HCT116 (cell line): ENCODE measurements around the gene NEK8.

Experiments used
- CBX3 ChIP-seq: IDR thresholded peaks from 2 replicates; pipeline ENCODE4 v1.6.1; 2012; ENCODE audit warnings: low read depth
- EZH2 ChIP-seq: fragments of 200-600 bp; sonication (generic); IDR thresholded peaks from 2 replicates; pipeline ENCODE4 v1.6.1; 2017; ENCODE audit warnings: antibody characterized with exemption, mixed run types
- POLR2A ChIP-seq: IDR thresholded peaks from 2 replicates; pipeline ENCODE4 v1.7.0; 2011; ENCODE audit warnings: borderline replicate concordance; ENCODE audit not compliant: insufficient read depth, insufficient read length; ENCODE audit errors: extremely low read depth
- RAD21 ChIP-seq: IDR thresholded peaks from 2 replicates; pipeline ENCODE4 v1.6.1; 2012; ENCODE audit warnings: low read depth, mild to moderate bottlenecking
- ZFX ChIP-seq: fragments of 450-650 bp; IDR thresholded peaks from 2 replicates; pipeline ENCODE4 v1.6.1; 2017
- TF ChIP-seq, protein P1 (sequence below), 3 experiments: fragments of 200-600 bp in 1 of 3; sonication (generic) in 1 of 3; IDR thresholded peaks in 2 of 3; conservative IDR thresholded peaks in 1 of 3; 2 replicates each; pipeline ENCODE4 v1.5.1; 2012 to 2017; ENCODE audit warnings: low read depth in 2 of 3, low read length in 2 of 3, antibody characterized with exemption in 1 of 3, borderline replicate concordance in 1 of 3, control low read depth in 1 of 3, mild to moderate bottlenecking in 1 of 3, mixed read lengths in 1 of 3, mixed run types in 1 of 3, moderate library complexity in 1 of 3; ENCODE audit not compliant: insufficient read depth in 1 of 3

DNA sequence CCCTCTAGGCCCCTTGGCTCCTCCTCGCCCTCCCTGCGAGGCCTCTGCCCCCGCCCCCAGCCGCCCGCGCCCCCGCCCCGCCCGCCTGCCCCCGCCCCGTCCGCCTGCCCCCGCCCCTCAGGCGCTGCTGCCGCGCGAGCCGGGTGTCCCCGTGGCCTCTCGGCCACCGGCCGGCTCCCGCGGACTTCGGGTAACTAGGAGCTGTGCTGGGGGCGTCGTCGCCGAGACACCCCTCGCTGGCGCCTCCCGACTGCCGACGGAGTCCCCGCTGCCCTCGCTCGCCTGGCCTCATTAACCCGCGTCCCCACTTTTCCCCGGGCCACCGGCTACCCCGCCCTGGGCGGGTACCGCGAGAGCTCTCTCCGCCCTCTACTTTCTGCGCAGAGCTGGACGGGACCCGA lies 2.4 kb upstream of the NEK8 start, which contains the start of gene TLCD1:
- no peak for TF ChIP-seq ZFX
- TF ChIP-seq RAD21, result no peak
- TF ChIP-seq, protein P1, sequence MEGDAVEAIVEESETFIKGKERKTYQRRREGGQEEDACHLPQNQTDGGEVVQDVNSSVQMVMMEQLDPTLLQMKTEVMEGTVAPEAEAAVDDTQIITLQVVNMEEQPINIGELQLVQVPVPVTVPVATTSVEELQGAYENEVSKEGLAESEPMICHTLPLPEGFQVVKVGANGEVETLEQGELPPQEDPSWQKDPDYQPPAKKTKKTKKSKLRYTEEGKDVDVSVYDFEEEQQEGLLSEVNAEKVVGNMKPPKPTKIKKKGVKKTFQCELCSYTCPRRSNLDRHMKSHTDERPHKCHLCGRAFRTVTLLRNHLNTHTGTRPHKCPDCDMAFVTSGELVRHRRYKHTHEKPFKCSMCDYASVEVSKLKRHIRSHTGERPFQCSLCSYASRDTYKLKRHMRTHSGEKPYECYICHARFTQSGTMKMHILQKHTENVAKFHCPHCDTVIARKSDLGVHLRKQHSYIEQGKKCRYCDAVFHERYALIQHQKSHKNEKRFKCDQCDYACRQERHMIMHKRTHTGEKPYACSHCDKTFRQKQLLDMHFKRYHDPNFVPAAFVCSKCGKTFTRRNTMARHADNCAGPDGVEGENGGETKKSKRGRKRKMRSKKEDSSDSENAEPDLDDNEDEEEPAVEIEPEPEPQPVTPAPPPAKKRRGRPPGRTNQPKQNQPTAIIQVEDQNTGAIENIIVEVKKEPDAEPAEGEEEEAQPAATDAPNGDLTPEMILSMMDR (IDR thresholded peaks at IDR 0.05 in 2 of 3, conservative IDR thresholded peaks at IDR 0.05 in 1 of 3; ENCODE audit: borderline replicate concordance in 1 of 3, insufficient read depth in 1 of 3, low read depth in 2 of 3, low read length in 2 of 3), result no peak
- no peak for TF ChIP-seq CBX3
- TF ChIP-seq EZH2, result no peak
- TF ChIP-seq POLR2A, result no peak
